RWPE1 (cell line): Measurements from ENCODE around the gene FAM3D.

ENCODE experiments used
- CTCF ChIA-PET: fragments of 350-600 bp; sonication (Branson Sonifier 250); formaldehyde crosslinking; extraction: SDS; loops from one replicate; lab custom pipeline; 2021; lab: Yijun Ruan, JAX
- POLR2A ChIA-PET: fragments of 400-600 bp; formaldehyde crosslinking; extraction: SDS; loops from one replicate; lab custom pipeline; 2020; ENCODE audit warnings: antibody characterized with exemption; ENCODE audit not compliant: low non-redundant PET; lab: Yijun Ruan, JAX
- DNase-seq: peaks from one replicate; pipeline ENCODE4 v3.0.0; 2012; ENCODE audit warnings: low spot score
- H3K27ac ChIP-seq: fragments of 450-650 bp; 2 replicates; pipeline ENCODE4 v1.5.1; 2017
- CTCF ChIP-seq: fragments of 450-650 bp; conservative IDR thresholded peaks from 2 replicates; pipeline ENCODE4 v1.5.1; 2017; ENCODE audit warnings: low read depth, mild to moderate bottlenecking

Gene FAM3D

GRCh38 chr3:58585994-58586393 lies 80.6 kb downstream of the FAM3D start:
- no peak for DNase-seq
- CTCF ChIA-PET, result interaction anchor here (1.4 kb wide), 1 partner anchor 26 kb away, joined by 4 read pairs; no protein-coding TSS in a partner anchor
- TF ChIP-seq CTCF, result no peak
- H3K27ac ChIP-seq, result no peak overlapping the region
- POLR2A ChIA-PET, result no interaction called here

GRCh38 chr3:58585005-58585786 lies 81.4 kb downstream of the FAM3D start:
- no peak overlapping the region for H3K27ac ChIP-seq
- DNase-seq, result peak; percentile 82
- peak; percentile 90 for TF ChIP-seq CTCF
- ChIA-PET CTCF (interaction anchor here (0.6 to 1.4 kb wide), 6 partner anchors 9 to 1271 kb away, joined by 3 to 4 read pairs (median 3); no protein-coding TSS in a partner anchor), POLR2A (no interaction called here)

- TF ChIP-seq CTCF, result no peak
- CTCF ChIA-PET, result interaction anchor here (0.6 to 1.4 kb wide), 5 partner anchors 10 to 1272 kb away, joined by 3 to 4 read pairs (median 3); no protein-coding TSS in a partner anchor
- no peak overlapping the region for H3K27ac ChIP-seq
- POLR2A ChIA-PET, result no interaction called here
- DNase-seq, result peak; percentile 6
Measured at GRCh38 chr3:58584690-58585004, 81.9 kb downstream of the FAM3D start.
